ENCODE results near the gene TCIRG1.

TCIRG1 gene

GRCh38 chr11:68003846-68004550 lies 34.8 kb upstream of the TCIRG1 start, which contains the start of gene UNC93B1:
Gene UNC93B1, minus strand, starts transcription at chr11:68004097. Its CDS starts 54 bp downstream, at chr11:68004043.
- H3K27ac ChIP-seq, result peak within 1 kb of the TSS; percentile 66 to 89
- TF ChIP-seq CTCF (IDR thresholded peaks at IDR 0.05), result no peak
- DNase-seq (ENCODE audit: low spot score), result peak; percentile 92
- H3K4me3 ChIP-seq, result peak within 1 kb of the TSS; percentile 96

GRCh38 chr11:68004551-68005335 lies 34.1 kb upstream of the TCIRG1 start:
- Histone ChIP-seq H3K4me3 (peak overlapping the region; percentile 96), H3K27ac (peak overlapping the region in 1 of 2 donors; percentile 89)
- no peak for TF ChIP-seq CTCF (IDR thresholded peaks at IDR 0.05)
- DNase-seq (ENCODE audit: low spot score), result peak; percentile 72

- H3K4me3 ChIP-seq, result no peak overlapping the region
- no peak overlapping the region for H3K27ac ChIP-seq
- TF ChIP-seq CTCF (IDR thresholded peaks at IDR 0.05), result no peak
- DNase-seq (ENCODE audit: low spot score), result no peak
These were observed 32.1 kb upstream of the TCIRG1 start for GRCh38 chr11:68006606-68007166.

- DNase-seq (ENCODE audit: low spot score), result no peak
- no peak for TF ChIP-seq CTCF (IDR thresholded peaks at IDR 0.05)
- H3K27ac ChIP-seq, result peak overlapping the region in 1 of 2 donors; percentile 99
- no peak overlapping the region for H3K4me3 ChIP-seq
These were observed 31.1 kb upstream of the TCIRG1 start for GRCh38 chr11:68007498-68008380.

GRCh38 chr11:68008381-68009337 lies 30.2 kb upstream of the TCIRG1 start:
- no peak for DNase-seq (ENCODE audit: low spot score)
- peak overlapping the region; percentile 88 to 99 for H3K27ac ChIP-seq
- TF ChIP-seq CTCF (IDR thresholded peaks at IDR 0.05), result no peak
- H3K4me3 ChIP-seq, result no peak overlapping the region
